Mammary epithelial cell (primary cell): Measurements from ENCODE around the gene GLT6D1.

ENCODE experiments used
- EZH2 ChIP-seq: IDR thresholded peaks from 2 replicates; pipeline ENCODE4 v1.6.1; 2012; ENCODE audit warnings: low read length, inconsistent platforms, borderline replicate concordance
- TF ChIP-seq, protein P1 (sequence below), 2 donors: IDR thresholded peaks in 1 of 2; conservative IDR thresholded peaks in 1 of 2; 2 replicates each; pipeline ENCODE4 v1.5.1; 2011 to 2012; ENCODE audit warnings: inconsistent platforms in 2 of 2, low read length in 2 of 2, mild to moderate bottlenecking in 2 of 2, control low read depth in 1 of 2, low read depth in 1 of 2; ENCODE audit not compliant: insufficient read depth in 1 of 2; ENCODE audit errors: extremely low read depth in 1 of 2

DNA sequence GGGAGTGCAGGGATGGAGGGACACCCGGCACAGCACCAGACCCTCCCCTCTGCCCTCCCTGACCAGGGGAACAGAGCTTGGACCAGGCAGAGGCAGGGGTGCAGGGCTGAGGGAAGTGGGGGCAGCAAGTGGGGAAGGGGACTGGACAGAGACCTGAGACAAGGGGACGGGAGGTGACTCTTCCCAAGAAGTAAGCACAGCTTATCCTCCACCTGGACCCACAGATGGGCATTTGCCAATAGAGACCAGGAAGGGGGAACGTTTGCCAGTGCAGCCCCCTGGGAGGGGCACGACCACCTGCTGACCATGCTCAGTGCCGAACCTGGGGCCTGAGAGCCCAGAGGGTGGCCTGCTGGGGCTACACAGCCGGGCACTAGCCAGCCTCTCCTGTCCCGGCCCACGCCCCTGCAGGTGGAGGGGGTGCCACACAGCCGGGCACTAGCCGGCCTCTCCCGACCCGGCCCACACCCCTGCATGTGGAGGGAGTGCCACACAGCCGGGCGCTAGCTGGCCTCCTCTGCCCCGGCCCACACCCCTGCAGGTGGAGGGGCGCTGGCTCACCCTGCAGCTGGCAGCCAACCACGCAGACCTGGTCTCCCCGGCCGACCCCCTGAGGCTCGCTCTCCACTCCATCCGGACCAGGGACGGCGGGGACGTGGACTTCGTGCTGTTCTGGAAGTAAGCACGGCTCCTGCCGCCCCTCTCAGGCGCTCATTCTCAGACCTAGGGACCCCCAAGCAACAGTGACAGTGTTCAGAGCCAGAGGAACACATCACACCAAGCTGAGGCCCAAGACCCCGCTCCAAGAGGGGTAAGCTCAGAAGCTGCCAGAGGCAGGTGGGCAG lies 24.3 kb downstream of the GLT6D1 start:
- TF ChIP-seq, protein P1, sequence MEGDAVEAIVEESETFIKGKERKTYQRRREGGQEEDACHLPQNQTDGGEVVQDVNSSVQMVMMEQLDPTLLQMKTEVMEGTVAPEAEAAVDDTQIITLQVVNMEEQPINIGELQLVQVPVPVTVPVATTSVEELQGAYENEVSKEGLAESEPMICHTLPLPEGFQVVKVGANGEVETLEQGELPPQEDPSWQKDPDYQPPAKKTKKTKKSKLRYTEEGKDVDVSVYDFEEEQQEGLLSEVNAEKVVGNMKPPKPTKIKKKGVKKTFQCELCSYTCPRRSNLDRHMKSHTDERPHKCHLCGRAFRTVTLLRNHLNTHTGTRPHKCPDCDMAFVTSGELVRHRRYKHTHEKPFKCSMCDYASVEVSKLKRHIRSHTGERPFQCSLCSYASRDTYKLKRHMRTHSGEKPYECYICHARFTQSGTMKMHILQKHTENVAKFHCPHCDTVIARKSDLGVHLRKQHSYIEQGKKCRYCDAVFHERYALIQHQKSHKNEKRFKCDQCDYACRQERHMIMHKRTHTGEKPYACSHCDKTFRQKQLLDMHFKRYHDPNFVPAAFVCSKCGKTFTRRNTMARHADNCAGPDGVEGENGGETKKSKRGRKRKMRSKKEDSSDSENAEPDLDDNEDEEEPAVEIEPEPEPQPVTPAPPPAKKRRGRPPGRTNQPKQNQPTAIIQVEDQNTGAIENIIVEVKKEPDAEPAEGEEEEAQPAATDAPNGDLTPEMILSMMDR (conservative IDR thresholded peaks at IDR 0.05 in 1 of 2, IDR thresholded peaks at IDR 0.05 in 1 of 2; ENCODE audit: extremely low read depth in 1 of 2, insufficient read depth in 1 of 2, low read depth in 1 of 2, low read length in 2 of 2), result no peak
- TF ChIP-seq EZH2, result no peak
